SK-N-SH (cell line): ENCODE data around the gene RAPGEF4.

Experiments
- JUND ChIP-seq: IDR thresholded peaks from 2 replicates; pipeline ENCODE4 v1.4.0; 2012
- TF ChIP-seq, protein P1 (sequence below): fragments of 200-600 bp; sonication (generic); IDR thresholded peaks from 2 replicates; pipeline ENCODE4 v1.6.1; 2017; ENCODE audit warnings: antibody characterized with exemption, mild to moderate bottlenecking, moderate library complexity
- TF ChIP-seq, protein P2 (sequence below): IDR thresholded peaks from 2 replicates; pipeline ENCODE4 v1.4.0; 2012; ENCODE audit warnings: low read depth, borderline replicate concordance
- TF ChIP-seq, protein P3 (sequence below): fragments of 150-350 bp; IDR thresholded peaks from 2 replicates; pipeline ENCODE4 v1.6.1; 2017; ENCODE audit warnings: antibody characterized with exemption, low read length, low read depth, borderline replicate concordance
- TF ChIP-seq, protein P4 (sequence below): IDR thresholded peaks from 2 replicates; pipeline ENCODE4 v1.6.1; 2012; ENCODE audit warnings: mild to moderate bottlenecking, low read depth, low read length, moderate library complexity

DNA sequence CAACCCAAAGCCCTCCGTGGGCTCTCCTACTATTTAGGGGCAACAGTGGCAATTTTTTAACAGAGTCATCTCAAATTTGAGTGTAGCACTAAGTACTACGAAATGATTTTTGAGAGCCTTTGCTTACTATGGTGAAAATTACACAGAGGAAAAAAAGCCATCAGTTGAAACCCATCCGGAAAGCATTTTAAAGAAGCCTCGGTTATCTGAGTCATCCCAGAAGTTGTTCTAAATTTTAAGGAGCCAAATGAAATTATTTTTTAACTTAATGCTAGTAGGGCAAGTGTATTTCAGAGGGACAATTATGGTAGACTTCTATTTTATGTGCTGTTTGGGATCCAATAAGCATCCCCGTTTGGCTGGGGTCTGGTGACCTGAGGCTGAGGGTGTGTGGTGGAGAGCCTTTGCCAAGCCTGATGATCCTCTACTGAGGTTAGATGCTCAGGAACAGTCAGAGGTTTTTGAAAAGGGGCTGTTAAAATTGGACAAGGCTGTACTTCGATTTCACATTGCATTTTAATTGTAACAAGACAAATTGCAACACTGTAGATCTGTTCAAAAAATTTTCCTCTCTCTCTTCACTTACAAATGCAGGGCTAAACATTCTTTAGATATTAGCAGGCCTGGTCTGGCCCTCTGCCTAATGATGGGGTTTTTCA, 47.0 kb downstream of the RAPGEF4 start:
- TF ChIP-seq, protein P1, sequence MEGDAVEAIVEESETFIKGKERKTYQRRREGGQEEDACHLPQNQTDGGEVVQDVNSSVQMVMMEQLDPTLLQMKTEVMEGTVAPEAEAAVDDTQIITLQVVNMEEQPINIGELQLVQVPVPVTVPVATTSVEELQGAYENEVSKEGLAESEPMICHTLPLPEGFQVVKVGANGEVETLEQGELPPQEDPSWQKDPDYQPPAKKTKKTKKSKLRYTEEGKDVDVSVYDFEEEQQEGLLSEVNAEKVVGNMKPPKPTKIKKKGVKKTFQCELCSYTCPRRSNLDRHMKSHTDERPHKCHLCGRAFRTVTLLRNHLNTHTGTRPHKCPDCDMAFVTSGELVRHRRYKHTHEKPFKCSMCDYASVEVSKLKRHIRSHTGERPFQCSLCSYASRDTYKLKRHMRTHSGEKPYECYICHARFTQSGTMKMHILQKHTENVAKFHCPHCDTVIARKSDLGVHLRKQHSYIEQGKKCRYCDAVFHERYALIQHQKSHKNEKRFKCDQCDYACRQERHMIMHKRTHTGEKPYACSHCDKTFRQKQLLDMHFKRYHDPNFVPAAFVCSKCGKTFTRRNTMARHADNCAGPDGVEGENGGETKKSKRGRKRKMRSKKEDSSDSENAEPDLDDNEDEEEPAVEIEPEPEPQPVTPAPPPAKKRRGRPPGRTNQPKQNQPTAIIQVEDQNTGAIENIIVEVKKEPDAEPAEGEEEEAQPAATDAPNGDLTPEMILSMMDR: no peak
- TF ChIP-seq, protein P2, sequence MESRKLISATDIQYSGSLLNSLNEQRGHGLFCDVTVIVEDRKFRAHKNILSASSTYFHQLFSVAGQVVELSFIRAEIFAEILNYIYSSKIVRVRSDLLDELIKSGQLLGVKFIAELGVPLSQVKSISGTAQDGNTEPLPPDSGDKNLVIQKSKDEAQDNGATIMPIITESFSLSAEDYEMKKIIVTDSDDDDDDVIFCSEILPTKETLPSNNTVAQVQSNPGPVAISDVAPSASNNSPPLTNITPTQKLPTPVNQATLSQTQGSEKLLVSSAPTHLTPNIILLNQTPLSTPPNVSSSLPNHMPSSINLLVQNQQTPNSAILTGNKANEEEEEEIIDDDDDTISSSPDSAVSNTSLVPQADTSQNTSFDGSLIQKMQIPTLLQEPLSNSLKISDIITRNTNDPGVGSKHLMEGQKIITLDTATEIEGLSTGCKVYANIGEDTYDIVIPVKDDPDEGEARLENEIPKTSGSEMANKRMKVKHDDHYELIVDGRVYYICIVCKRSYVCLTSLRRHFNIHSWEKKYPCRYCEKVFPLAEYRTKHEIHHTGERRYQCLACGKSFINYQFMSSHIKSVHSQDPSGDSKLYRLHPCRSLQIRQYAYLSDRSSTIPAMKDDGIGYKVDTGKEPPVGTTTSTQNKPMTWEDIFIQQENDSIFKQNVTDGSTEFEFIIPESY: no peak
- TF ChIP-seq, protein P3, sequence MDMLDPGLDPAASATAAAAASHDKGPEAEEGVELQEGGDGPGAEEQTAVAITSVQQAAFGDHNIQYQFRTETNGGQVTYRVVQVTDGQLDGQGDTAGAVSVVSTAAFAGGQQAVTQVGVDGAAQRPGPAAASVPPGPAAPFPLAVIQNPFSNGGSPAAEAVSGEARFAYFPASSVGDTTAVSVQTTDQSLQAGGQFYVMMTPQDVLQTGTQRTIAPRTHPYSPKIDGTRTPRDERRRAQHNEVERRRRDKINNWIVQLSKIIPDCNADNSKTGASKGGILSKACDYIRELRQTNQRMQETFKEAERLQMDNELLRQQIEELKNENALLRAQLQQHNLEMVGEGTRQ: no peak
- TF ChIP-seq, protein P4, sequence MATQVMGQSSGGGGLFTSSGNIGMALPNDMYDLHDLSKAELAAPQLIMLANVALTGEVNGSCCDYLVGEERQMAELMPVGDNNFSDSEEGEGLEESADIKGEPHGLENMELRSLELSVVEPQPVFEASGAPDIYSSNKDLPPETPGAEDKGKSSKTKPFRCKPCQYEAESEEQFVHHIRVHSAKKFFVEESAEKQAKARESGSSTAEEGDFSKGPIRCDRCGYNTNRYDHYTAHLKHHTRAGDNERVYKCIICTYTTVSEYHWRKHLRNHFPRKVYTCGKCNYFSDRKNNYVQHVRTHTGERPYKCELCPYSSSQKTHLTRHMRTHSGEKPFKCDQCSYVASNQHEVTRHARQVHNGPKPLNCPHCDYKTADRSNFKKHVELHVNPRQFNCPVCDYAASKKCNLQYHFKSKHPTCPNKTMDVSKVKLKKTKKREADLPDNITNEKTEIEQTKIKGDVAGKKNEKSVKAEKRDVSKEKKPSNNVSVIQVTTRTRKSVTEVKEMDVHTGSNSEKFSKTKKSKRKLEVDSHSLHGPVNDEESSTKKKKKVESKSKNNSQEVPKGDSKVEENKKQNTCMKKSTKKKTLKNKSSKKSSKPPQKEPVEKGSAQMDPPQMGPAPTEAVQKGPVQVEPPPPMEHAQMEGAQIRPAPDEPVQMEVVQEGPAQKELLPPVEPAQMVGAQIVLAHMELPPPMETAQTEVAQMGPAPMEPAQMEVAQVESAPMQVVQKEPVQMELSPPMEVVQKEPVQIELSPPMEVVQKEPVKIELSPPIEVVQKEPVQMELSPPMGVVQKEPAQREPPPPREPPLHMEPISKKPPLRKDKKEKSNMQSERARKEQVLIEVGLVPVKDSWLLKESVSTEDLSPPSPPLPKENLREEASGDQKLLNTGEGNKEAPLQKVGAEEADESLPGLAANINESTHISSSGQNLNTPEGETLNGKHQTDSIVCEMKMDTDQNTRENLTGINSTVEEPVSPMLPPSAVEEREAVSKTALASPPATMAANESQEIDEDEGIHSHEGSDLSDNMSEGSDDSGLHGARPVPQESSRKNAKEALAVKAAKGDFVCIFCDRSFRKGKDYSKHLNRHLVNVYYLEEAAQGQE: no peak
- TF ChIP-seq JUND: no peak
